Muscle layer of duodenum (tissue), 2 donors: ENCODE measurements around the gene TBXT.
A peak's percentile ranks its signal among the peaks of the same experiment; 100 is the strongest.
"Not testable (repeated sequence)": the region's sequence is repeated elsewhere in the genome, so short reads cannot be mapped to it uniquely, and the experiment has no call there.

Source experiments
- H3K27ac ChIP-seq: one replicate; pipeline ENCODE4 v1.7.0; 2013; ENCODE audit warnings: mild to moderate bottlenecking, low read length
- H3K27me3 ChIP-seq: one replicate; pipeline ENCODE4 v1.7.0; 2013; ENCODE audit warnings: low read depth, mild to moderate bottlenecking, control low read depth, low read length
- H3K36me3 ChIP-seq, 2 donors: one replicate each; pipeline ENCODE4 v1.7.0; 2013; ENCODE audit warnings: low read length in 2 of 2, control low read depth in 1 of 2, mild to moderate bottlenecking in 1 of 2; ENCODE audit not compliant: insufficient read depth in 2 of 2, control insufficient read depth in 1 of 2
- H3K4me1 ChIP-seq, 2 donors: one replicate each; pipeline ENCODE4 v1.7.0; 2013; ENCODE audit warnings: low read length in 2 of 2, mild to moderate bottlenecking in 2 of 2, control low read depth in 1 of 2, moderate library complexity in 1 of 2; ENCODE audit not compliant: insufficient read depth in 2 of 2, control insufficient read depth in 1 of 2
- H3K4me3 ChIP-seq, 2 donors: one replicate each; pipeline ENCODE4 v1.7.0; 2013; ENCODE audit warnings: low read length in 2 of 2, low read depth in 1 of 2, mild to moderate bottlenecking in 1 of 2
- H3K9me3 ChIP-seq, 2 donors: one replicate each; pipeline ENCODE4 v1.7.0; 2013; ENCODE audit warnings: low read length in 2 of 2, control low read depth in 1 of 2, mild to moderate bottlenecking in 1 of 2; ENCODE audit not compliant: control insufficient read depth in 1 of 2
- donor health status: healthy.

TBXT gene

DNA sequence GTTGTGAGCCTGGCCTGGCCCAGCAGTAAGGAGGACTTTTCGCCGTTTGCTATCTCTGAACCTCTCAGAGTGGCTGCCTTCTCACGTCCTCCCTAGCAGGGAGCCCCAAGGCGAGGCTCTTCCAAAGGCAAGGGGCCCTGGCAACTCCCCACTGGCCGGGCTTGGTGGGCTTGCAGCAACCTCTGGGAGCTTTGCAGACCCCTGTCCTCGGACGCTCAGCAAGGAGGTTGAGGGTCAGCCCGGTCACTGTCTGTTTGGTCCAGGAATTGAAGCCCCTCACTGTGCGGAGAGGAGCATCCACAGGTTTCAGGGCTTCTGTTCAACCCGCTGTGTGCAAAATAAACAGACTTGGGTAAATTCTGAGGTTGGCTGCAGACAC lies 28.2 kb upstream of the TBXT start:
- Histone ChIP-seq H3K27me3 (no peaks in the 10 kb centered on the region), H3K9me3 (no peaks in the 10 kb centered on the region), H3K27ac (no peak overlapping the region)

DNA sequence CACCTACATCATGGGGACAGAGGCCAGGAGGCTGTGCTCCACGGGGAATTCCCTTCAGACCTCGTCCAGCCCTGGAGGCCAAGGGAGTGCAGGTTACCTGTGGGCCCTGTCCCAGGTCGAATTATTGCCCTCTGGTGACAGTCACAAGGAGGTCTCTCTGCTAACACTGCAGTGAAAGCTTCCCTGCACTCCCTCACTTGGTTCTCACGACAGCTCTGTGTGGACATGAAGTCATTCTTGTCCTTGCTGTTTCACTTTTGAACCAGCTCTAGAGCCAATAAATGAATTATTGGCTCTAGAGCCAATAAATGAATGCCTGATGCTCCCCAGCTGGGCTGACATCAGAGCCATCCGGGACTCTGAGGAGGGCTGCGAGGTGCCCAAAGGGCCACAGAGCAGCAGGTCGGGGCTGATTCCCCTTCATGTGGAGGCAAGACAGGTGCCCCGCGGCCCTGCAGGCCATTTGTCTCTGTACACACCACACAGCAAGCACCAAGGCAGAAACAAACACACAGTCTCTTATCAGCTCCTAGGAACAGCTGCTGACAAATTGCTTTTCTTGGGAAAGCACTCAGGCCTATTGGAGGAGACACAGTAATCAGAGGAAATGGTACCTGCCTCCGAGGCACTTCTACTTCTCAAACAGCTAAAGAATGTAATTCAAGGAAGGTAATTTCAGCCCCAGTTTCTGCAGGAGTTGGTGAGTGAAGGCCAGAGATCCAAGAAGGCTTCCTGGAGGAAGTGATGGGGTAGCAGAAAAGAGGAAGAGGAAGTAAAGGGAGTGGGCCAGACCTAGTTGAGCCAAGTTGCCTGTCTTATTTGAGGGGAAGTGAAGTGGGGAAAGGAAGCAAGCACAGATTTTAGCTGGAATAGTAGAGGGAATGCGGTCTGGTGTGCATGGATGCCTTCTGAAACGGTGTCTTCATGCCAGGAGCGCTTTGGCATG lies 27.5 kb upstream of the TBXT start:
- no peaks in the 10 kb centered on the region for H3K4me1 ChIP-seq
- H3K27me3 ChIP-seq = no peaks in the 10 kb centered on the region
- no peak overlapping the region for H3K27ac ChIP-seq
- H3K9me3 ChIP-seq = no peaks in the 10 kb centered on the region
- H3K4me3 ChIP-seq = peak overlapping the region in 1 of 2 donors; percentile 1
- H3K36me3 ChIP-seq = no peaks in the 10 kb centered on the region

More for the DNA sequence above, 28.2 kb upstream of the TBXT start:
- no peaks in the 10 kb centered on the region for H3K36me3 ChIP-seq
- H3K4me1 ChIP-seq = no peaks in the 10 kb centered on the region
- no peak overlapping the region for H3K4me3 ChIP-seq

- H3K4me3 ChIP-seq = no peak overlapping the region
- no peaks in the 10 kb centered on the region for H3K27me3 ChIP-seq
- H3K9me3 ChIP-seq = no peaks in the 10 kb centered on the region
- H3K27ac ChIP-seq = no peak overlapping the region
- H3K36me3 ChIP-seq = no peaks in the 10 kb centered on the region
- no peaks in the 10 kb centered on the region for H3K4me1 ChIP-seq
These were observed 24.9 kb upstream of the TBXT start for GRCh38 chr6:166192557-166192956.

- Histone ChIP-seq H3K9me3 (no peaks in the 10 kb centered on the region), H3K27me3 (no peaks in the 10 kb centered on the region), H3K4me1 (no peaks in the 10 kb centered on the region), H3K36me3 (no peaks in the 10 kb centered on the region), H3K4me3 (no peak overlapping the region), H3K27ac (no peak overlapping the region)
These were observed 24.5 kb upstream of the TBXT start for GRCh38 chr6:166192136-166192535.

GRCh38 chr6:166179704-166180103 lies 12.1 kb upstream of the TBXT start:
- no peaks in the 10 kb centered on the region for H3K4me1 ChIP-seq
- no peaks in the 10 kb centered on the region for H3K9me3 ChIP-seq
- no peaks in the 10 kb centered on the region for H3K27me3 ChIP-seq
- no peaks in the 10 kb centered on the region for H3K36me3 ChIP-seq
- H3K4me3 ChIP-seq = no peak overlapping the region
- no peak overlapping the region for H3K27ac ChIP-seq

DNA sequence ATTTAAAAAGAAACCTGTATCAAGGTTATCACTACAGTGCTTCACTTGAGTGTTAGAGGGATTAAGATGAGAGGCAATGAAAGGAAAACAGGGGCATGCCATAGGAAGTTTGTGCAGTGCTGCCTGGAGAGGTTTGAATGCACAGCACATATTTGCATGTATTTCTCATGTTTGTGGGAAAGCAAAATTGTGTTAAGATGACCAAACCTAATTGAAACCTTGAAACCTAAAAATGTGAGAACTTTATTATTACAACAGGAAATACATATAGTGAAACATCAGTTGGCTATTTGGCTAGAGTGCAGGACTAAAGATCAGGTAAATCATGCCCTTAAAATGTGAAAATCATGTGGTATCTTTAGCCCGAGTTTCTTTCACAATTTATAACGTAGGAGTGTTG lies 8.5 kb upstream of the TBXT start:
- peaks cover 9% of the 10 kb centered on the region for H3K27me3 ChIP-seq
- no peaks in the 10 kb centered on the region for H3K9me3 ChIP-seq
- no peaks in the 10 kb centered on the region for H3K36me3 ChIP-seq
- H3K4me3 ChIP-seq = no peak overlapping the region
- no peak overlapping the region for H3K27ac ChIP-seq
- H3K4me1 ChIP-seq = no peaks in the 10 kb centered on the region

- not testable (repeated sequence) for H3K36me3 ChIP-seq, H3K27ac ChIP-seq, H3K4me1 ChIP-seq, H3K4me3 ChIP-seq, H3K9me3 ChIP-seq
- peaks cover 14% of the 10 kb centered on the region for H3K27me3 ChIP-seq
These were observed 7.4 kb upstream of the TBXT start for GRCh38 chr6:166175093-166175492.

GRCh38 chr6:166174031-166174430 lies 6.4 kb upstream of the TBXT start:
- H3K36me3 ChIP-seq = no peaks in the 10 kb centered on the region
- H3K27me3 ChIP-seq = peaks cover 24% of the 10 kb centered on the region
- no peak overlapping the region for H3K27ac ChIP-seq
- H3K4me3 ChIP-seq = no peak overlapping the region
- H3K4me1 ChIP-seq = peaks cover 0 to 7% of the 10 kb centered on the region in 2 donors
- H3K9me3 ChIP-seq = no peaks in the 10 kb centered on the region

GRCh38 chr6:166173281-166173951 lies 5.8 kb upstream of the TBXT start:
- Histone ChIP-seq H3K4me3 (no peak overlapping the region), H3K9me3 (no peaks in the 10 kb centered on the region), H3K27me3 (peaks cover 29% of the 10 kb centered on the region), H3K36me3 (no peaks in the 10 kb centered on the region), H3K4me1 (peaks cover 0 to 13% of the 10 kb centered on the region in 2 donors), H3K27ac (no peak overlapping the region)

DNA sequence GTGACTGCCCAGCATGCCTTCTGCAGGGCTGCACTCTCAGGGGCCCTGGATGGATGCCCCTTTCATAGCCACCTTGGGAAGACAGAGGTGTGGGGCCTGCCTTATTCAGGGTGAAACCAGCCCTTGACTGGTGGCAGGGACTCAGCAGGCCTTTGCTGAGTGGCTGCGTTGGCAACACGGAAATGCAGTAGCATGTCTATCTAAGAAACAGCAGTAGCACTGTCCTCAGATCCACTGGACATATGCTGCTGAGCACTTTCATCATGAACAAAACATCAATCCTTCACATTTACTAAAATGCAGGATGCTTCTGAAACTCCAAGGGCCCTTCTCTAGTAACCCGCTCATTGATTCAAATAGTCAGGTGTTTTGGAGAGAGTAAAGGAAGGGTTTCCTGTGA lies 4.9 kb upstream of the TBXT start:
- Histone ChIP-seq H3K36me3 (no peaks in the 10 kb centered on the region), H3K27me3 (peaks cover 32% of the 10 kb centered on the region), H3K9me3 (no peaks in the 10 kb centered on the region), H3K4me3 (no peak overlapping the region), H3K27ac (no peak overlapping the region), H3K4me1 (peaks cover 0 to 21% of the 10 kb centered on the region in 2 donors)

GRCh38 chr6:166169549-166170421 lies 2.1 kb upstream of the TBXT start:
- H3K9me3 ChIP-seq = no peaks in the 10 kb centered on the region
- peaks cover 0 to 33% of the 10 kb centered on the region in 2 donors for H3K4me1 ChIP-seq
- peaks cover 58% of the 10 kb centered on the region for H3K27me3 ChIP-seq
- no peak overlapping the region for H3K4me3 ChIP-seq
- no peak overlapping the region for H3K27ac ChIP-seq
- no peaks in the 10 kb centered on the region for H3K36me3 ChIP-seq
